Peyer's patch (tissue), 4 donors: ENCODE results near the gene CFAP206. TPM values are rescaled to one million over a fixed set of nuclear protein-coding genes. Genes with fewer than 3 reads are reported as not detected.

Source experiments
- DNase-seq, 3 donors: peaks; one replicate each; pipeline ENCODE4 v3.0.0-alpha.2; 2017 to 2019
- H3K27ac ChIP-seq, 4 donors: fragments of 200-600 bp; sonication (generic); one replicate each; pipeline ENCODE4 v1.5.1; 2016 to 2019
- H3K27me3 ChIP-seq, 2 donors: fragments of 200-600 bp; sonication (generic); one replicate each; pipeline ENCODE4 v1.5.1; 2019
- H3K36me3 ChIP-seq, 3 donors: fragments of 200-600 bp; sonication (generic); one replicate each; pipeline ENCODE4 v1.5.1; 2016 to 2019
- H3K4me1 ChIP-seq, 4 donors: fragments of 200-600 bp; sonication (generic); one replicate each; pipeline ENCODE4 v1.5.1; 2016 to 2019
- H3K4me3 ChIP-seq, 4 donors: fragments of 200-600 bp; sonication (generic); 1 replicate in 3 of 4; 2 replicates in 1 of 4; pipeline ENCODE4 v1.5.1; 2016 to 2019; ENCODE audit warnings: mild to moderate bottlenecking in 1 of 4
- H3K9me3 ChIP-seq, 4 donors: fragments of 200-600 bp; sonication (generic); one replicate each; pipeline ENCODE4 v1.5.1; 2016 to 2019; ENCODE audit warnings: mild to moderate bottlenecking in 1 of 4
- POLR2A ChIP-seq, 2 donors: fragments of 450-650 bp; IDR thresholded peaks; one replicate each; pipeline ENCODE4 v1.5.1; 2017; ENCODE audit warnings: antibody characterized with exemption in 2 of 2, mild to moderate bottlenecking in 2 of 2, moderate library complexity in 2 of 2
- small RNA-seq, 2 donors: library from RNA; depleted of rRNA; stranded (forward); fragments of <200 nt; gene quantifications; one replicate each; pipeline ENCODE3, GENCODE V24; 2016
- total RNA-seq, 4 donors: library from RNA; depleted of rRNA; stranded (reverse); fragments of >200 nt; gene quantifications; one replicate each; pipeline ENCODE4 v1.1.0, GENCODE V29; 2016
- TF ChIP-seq, protein P1 (sequence below), 6 experiments: fragments of 450-650 bp in 4 of 6; fragments of 200-600 bp in 2 of 6; sonication (generic) in 1 of 6; IDR thresholded peaks; one replicate each; pipeline ENCODE4 v1.5.1; 2017 to 2019; ENCODE audit warnings: antibody characterized with exemption in 6 of 6, mild to moderate bottlenecking in 3 of 6, moderate library complexity in 1 of 6

Gene CFAP206
- total RNA-seq, 4 donors from 2014 or later, result not detected

DNA sequence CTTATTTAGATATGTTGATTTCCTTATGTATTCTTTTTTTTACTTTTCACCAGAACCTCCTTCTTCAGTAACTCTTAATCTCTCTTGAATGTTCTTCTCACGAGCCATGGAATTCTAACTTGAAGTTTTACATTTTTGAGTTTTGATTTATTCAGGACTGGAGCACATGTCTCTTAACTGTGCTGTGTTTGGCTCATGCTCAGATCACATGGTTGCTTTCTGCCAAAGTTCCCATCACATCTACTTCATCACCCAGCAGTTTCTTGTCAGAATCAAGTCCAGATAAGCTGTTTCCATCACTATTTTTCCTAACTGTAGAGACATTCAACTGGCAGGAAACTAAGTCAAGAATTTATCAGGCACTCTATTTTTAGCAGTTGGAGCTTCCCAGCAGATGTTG lies 96.7 kb downstream of the CFAP206 start:
- no peak overlapping the region for H3K4me3 ChIP-seq
- DNase-seq, result no peak
- no peaks in the 10 kb centered on the region for H3K27me3 ChIP-seq
- H3K27ac ChIP-seq, result no peak overlapping the region
- H3K4me1 ChIP-seq, result no peaks in the 10 kb centered on the region
- no peaks in the 10 kb centered on the region for H3K9me3 ChIP-seq
- H3K36me3 ChIP-seq, result peaks cover 0 to 54% (median 0%) of the 10 kb centered on the region in 3 donors
- no peak for TF ChIP-seq POLR2A (IDR thresholded peaks at IDR 0.05)
- TF ChIP-seq, protein P1, sequence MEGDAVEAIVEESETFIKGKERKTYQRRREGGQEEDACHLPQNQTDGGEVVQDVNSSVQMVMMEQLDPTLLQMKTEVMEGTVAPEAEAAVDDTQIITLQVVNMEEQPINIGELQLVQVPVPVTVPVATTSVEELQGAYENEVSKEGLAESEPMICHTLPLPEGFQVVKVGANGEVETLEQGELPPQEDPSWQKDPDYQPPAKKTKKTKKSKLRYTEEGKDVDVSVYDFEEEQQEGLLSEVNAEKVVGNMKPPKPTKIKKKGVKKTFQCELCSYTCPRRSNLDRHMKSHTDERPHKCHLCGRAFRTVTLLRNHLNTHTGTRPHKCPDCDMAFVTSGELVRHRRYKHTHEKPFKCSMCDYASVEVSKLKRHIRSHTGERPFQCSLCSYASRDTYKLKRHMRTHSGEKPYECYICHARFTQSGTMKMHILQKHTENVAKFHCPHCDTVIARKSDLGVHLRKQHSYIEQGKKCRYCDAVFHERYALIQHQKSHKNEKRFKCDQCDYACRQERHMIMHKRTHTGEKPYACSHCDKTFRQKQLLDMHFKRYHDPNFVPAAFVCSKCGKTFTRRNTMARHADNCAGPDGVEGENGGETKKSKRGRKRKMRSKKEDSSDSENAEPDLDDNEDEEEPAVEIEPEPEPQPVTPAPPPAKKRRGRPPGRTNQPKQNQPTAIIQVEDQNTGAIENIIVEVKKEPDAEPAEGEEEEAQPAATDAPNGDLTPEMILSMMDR (IDR thresholded peaks at IDR 0.05), result no peak

Small RNA genes lying within 50 kb of the gene (small RNA-seq; reads per million reads assigned to genes)
- gene AL049697.2 (0 reads per million in 2 donors), gene RNU6-444P (0 reads per million in 2 donors)

Other genes with a start within 250 kb of the CFAP206 start
- 10 to 100 TPM in 3 of 4 donors, 1 to 10 TPM in 1; 6.9 to 23.1 (median 12.7) TPM for gene SMIM8, start 85.4 kb upstream of the CFAP206 start, total RNA-seq
- not detected for gene GJB7, start 78.7 kb upstream of the CFAP206 start, total RNA-seq
- gene C6orf163, start 63.2 kb upstream of the CFAP206 start, total RNA-seq, result 10 to 100 TPM in 1 of 4 donors, 1 to 10 TPM in 3; 5.4 to 13.2 (median 7.4) TPM
- gene SLC35A1, start 65.0 kb downstream of the CFAP206 start, total RNA-seq, result 10 to 100 TPM in 3 of 4 donors, 1 to 10 TPM in 1; 3.3 to 20.7 (median 12.4) TPM
- gene RARS2, start 182.0 kb downstream of the CFAP206 start, total RNA-seq, result 10 to 100 TPM; 26.4 to 48.5 (median 44.8) TPM
- gene ORC3, start 182.2 kb downstream of the CFAP206 start, total RNA-seq, result 10 to 100 TPM; 11.2 to 24.8 (median 16.9) TPM